ENCODE data around the gene ZNF630. TPM values are rescaled to one million over a fixed set of nuclear protein-coding genes. Genes with fewer than 3 reads are reported as not detected.
"Not testable (repeated sequence)": the region's sequence is repeated elsewhere in the genome, so short reads cannot be mapped to it uniquely, and the experiment has no call there.

The ZNF630 gene
- total and polyA plus RNA-seq, 8 donors = 1.6 to 13.3 (median 2.4) TPM

DNA sequence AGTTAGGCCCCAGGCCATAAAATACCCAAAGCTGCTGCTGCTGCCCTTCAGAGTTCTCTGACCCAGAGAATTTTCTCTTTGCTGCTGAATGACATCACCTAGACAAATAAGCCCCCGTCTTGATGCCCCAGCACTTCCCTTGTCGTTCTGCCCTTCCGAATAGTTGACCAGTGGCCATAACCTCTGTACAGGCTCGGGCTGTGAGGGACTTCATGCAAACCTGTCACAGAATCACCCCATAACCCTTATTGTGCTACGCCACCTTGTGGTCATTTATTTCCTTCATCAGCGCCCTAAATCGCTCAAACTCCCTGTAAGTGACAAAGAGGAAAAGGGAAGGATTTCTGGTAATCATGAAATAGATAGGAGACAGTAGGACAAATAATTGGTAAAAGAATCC is 45.9 kb downstream of the ZNF630 start:
- peak; percentile 43 to 84 for DNase-seq
- H3K4me1 ChIP-seq = peaks cover 0 to 7% (median 3%) of the 10 kb centered on the region in 4 donors
- peak in 5 of 7 experiments; percentile 18 to 65 (median 56) for TF ChIP-seq CTCF (IDR thresholded peaks at IDR 0.05)
- TF ChIP-seq POLR2A (IDR thresholded peaks at IDR 0.05) = no peak
- H3K27me3 ChIP-seq = no peaks in the 10 kb centered on the region
- 2 to 11% (median 3%) methylated on average over 6 to 7 of the region's 7 CpGs for WGBS, 5 donors
- H3K27ac ChIP-seq = peak overlapping the region in 2 of 5 donors; percentile 1 to 39
- H3K4me3 ChIP-seq = no peak overlapping the region
- H3K36me3 ChIP-seq = no peaks in the 10 kb centered on the region
- intact Hi-C loops (cut with DNase I; ENCODE audit: low total_unique reads) = no loop called here
- peaks cover 0 to 23% (median 9%) of the 10 kb centered on the region in 4 donors for H3K9me3 ChIP-seq

GRCh38 chrX:48022738-48023137 is 48.7 kb downstream of the ZNF630 start:
- Histone ChIP-seq H3K4me3 (no peak overlapping the region), H3K36me3 (no peaks in the 10 kb centered on the region), H3K27me3 (no peaks in the 10 kb centered on the region), H3K27ac (no peak overlapping the region), H3K9me3 (peaks cover 0 to 23% (median 9%) of the 10 kb centered on the region in 4 donors), H3K4me1 (peaks cover 0 to 7% (median 3%) of the 10 kb centered on the region in 4 donors)
- intact Hi-C loops (cut with DNase I; ENCODE audit: low total_unique reads) = no loop called here
- 73 to 98% (median 91%) methylated on average over 3 of the region's 3 CpGs for WGBS, 5 donors
- TF ChIP-seq CTCF (IDR thresholded peaks at IDR 0.05) = no peak
- TF ChIP-seq POLR2AphosphoS5 (IDR thresholded peaks at IDR 0.05) = no peak
- no peak for TF ChIP-seq EP300 (IDR thresholded peaks at IDR 0.05)
- TF ChIP-seq POLR2A (IDR thresholded peaks at IDR 0.05) = no peak
- DNase-seq = no peak

DNA sequence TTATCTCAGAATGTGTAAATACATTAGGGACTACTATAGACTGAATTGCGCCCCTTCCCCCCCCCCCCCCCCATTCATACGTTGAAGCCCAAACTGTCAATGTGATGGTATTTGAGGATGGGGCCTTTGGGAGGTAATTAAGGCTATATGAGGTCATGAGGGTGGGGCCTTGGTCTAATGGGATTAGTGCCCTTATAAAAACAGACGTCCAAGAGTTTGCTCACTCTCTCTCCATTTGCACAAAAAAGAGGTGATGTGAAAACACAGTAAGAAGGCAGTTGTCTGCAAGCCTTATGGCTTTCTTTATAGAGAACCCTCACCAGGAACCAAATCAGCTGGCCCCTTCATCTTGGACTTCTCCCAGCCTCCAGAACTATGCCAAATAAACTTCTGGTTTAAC is 49.3 kb downstream of the ZNF630 start:
- no peaks in the 10 kb centered on the region for H3K27me3 ChIP-seq
- WGBS, 5 donors = 46 to 72% (median 54%) methylated on average over 2 to 3 of the region's 3 CpGs
- H3K4me1 ChIP-seq = peaks cover 0 to 7% (median 3%) of the 10 kb centered on the region in 4 donors
- TF ChIP-seq POLR2A (IDR thresholded peaks at IDR 0.05) (no peak), POLR2AphosphoS5 (IDR thresholded peaks at IDR 0.05) (no peak), EP300 (IDR thresholded peaks at IDR 0.05) (no peak), CTCF (IDR thresholded peaks at IDR 0.05) (no peak)
- H3K27ac ChIP-seq = no peak overlapping the region
- peaks cover 0 to 23% (median 9%) of the 10 kb centered on the region in 4 donors for H3K9me3 ChIP-seq
- H3K36me3 ChIP-seq = no peaks in the 10 kb centered on the region
- H3K4me3 ChIP-seq = peak overlapping the region in 1 of 4 donors; percentile 54
- DNase-seq = no peak
- intact Hi-C loops (cut with DNase I; ENCODE audit: low total_unique reads) = no loop called here

DNA sequence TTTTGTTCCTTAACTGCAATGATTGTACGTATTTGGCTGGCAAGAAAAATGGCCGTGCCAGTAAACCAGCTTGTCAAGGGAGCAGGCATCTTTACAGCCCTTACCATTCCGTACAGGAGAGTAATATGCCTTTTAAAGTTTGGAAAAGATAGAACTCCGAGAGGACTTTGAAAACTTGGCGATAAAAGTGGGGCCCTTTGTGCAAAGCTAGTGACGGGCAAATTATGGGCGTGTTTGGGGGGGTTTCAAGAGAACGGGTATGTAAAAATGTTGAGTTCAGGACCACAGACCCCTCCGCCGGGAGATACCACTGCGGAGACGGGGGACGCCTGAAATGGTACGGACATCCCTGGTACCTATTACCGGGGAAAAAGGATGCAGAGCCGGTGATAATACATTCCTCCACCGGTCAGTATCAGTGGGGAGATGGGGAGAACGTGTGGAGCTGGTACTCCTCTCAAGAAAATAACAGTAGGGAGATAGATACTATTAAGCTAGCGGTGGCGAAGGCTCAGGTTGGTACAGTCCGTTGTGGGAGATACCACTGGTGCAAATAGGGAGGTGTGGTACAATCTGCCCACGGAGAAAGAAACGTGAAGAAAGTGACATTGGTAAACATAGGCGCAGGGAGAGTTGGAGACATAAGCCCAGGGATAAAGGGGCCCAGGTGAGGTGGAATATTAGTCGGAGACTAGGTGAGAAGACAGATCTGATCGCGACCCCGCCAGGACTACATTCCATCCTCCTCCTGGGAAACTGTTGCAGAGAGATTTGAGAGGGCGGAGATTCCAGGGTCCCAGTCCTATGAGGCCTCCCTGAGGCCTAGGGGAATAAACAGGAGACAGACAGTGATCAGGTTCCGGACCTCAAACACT is 50.2 kb downstream of the ZNF630 start:
- Histone ChIP-seq H3K27me3 (no peaks in the 10 kb centered on the region), H3K9me3 (peaks cover 0 to 22% (median 9%) of the 10 kb centered on the region in 4 donors), H3K4me3 (peak overlapping the region; percentile 43 to 54 (median 49)), H3K4me1 (peaks cover 0 to 7% (median 2%) of the 10 kb centered on the region in 4 donors), H3K36me3 (no peaks in the 10 kb centered on the region), H3K27ac (peak overlapping the region; percentile 67 to 88 (median 87))
- 1 to 45% (median 7%) methylated on average over 29 to 30 of the region's 30 CpGs for WGBS, 5 donors
- TF ChIP-seq POLR2AphosphoS5 (IDR thresholded peaks at IDR 0.05) (no peak), CTCF (IDR thresholded peaks at IDR 0.05) (no peak), POLR2A (IDR thresholded peaks at IDR 0.05) (no peak), EP300 (IDR thresholded peaks at IDR 0.05) (no peak)
- peak; percentile 70 to 91 for DNase-seq
- intact Hi-C loops (cut with DNase I; ENCODE audit: low total_unique reads) = no loop called here

- intact Hi-C loops (cut with DNase I; ENCODE audit: low total_unique reads); H3K36me3 ChIP-seq; H3K27me3 ChIP-seq; H3K4me1 ChIP-seq; DNase-seq: not testable (repeated sequence)
- Histone ChIP-seq H3K27ac (peak overlapping the region in 4 of 5 donors; percentile 84 to 88 (median 87)), H3K4me3 (peak overlapping the region; percentile 43 to 54 (median 49)), H3K9me3 (peaks cover 0 to 20% (median 9%) of the 10 kb centered on the region in 4 donors)
- WGBS, 5 donors = 23 to 65% (median 45%) methylated on average over 9 to 11 of the region's 11 CpGs
Observed at GRCh38 chrX:48020472-48020871, 51.0 kb downstream of the ZNF630 start.

DNA sequence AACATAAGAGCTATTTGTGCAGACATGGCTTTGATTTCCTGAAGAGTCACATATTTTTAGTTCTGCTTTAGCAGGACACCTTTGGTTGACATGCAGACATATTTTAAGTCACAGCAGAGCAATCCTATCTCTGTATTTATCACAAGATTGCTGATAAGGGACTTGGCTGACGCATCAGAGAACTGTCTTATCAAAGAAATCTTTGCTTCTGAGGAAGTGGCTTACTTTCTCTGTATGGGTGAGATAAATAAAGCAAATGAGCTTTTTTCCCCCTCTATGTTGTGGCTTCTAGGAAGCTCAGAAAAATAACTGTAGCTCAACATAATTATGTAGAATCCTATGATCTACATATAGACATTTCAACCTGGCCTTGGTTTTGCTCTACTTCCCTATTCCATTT is 51.5 kb downstream of the ZNF630 start:
- intact Hi-C loops (cut with DNase I; ENCODE audit: low total_unique reads); H3K4me3 ChIP-seq; H3K4me1 ChIP-seq; H3K27me3 ChIP-seq; DNase-seq; H3K27ac ChIP-seq; H3K36me3 ChIP-seq: not testable (repeated sequence)
- no CpG with 5 or more reads among the region's 1 CpG for WGBS, 5 donors
- H3K9me3 ChIP-seq = peaks cover 0 to 20% (median 9%) of the 10 kb centered on the region in 4 donors

DNA sequence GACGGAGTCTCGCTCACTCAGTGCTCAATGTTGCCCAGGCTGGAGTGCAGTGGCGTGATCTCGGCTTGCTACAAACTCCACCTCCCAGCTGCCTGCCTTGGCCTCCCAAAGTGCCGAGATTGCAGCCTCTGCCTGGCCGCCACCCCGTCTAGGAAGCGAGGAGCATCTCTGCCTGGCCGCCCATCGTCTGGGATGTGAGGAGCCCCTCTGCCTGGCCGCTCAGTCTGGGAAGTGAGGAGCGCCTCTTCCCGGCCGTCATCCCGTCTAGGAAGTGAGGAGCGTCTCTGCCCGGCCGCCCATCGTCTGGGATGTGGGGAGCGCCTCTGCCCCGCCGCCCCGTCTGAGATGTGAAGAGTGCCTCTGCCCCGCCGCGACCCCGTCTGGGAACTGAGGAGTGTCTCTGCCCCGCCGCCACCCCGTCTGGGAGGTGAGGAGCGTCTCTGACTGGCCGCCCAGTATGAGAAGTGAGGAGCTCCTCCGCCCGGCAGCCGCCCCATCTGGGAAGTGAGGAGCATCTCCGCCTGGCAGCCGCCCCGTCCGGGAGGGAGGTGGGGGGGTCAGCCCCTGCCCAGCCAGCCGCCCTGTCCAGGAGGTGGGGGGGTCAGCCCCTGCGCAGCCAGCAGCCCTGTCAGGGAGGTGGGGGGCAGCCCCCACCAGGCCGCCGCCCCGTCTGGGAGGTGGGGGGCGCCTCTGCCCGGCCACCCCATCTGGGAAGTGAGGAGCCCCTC is 54.7 kb downstream of the ZNF630 start:
- H3K36me3 ChIP-seq; H3K9me3 ChIP-seq; H3K27me3 ChIP-seq; H3K4me3 ChIP-seq; H3K4me1 ChIP-seq; intact Hi-C loops (cut with DNase I; ENCODE audit: low total_unique reads); H3K27ac ChIP-seq; DNase-seq: not testable (repeated sequence)
- 95 to 100% (median 95%) methylated on average over 4 to 27 of the region's 46 CpGs for WGBS, 5 donors
